Right atrium auricular region (tissue), 2 donors: ENCODE measurements around the gene CACFD1. TPM values are rescaled to one million over a fixed set of nuclear protein-coding genes. Genes with fewer than 3 reads are reported as not detected.

ENCODE experiments used
- DNase-seq: peaks from one replicate; pipeline ENCODE4 v3.0.0-alpha.2; 2019; ENCODE audit warnings: low spot score
- H3K27ac ChIP-seq, 2 donors: fragments of 200-600 bp; sonication (generic); 1 replicate in 1 of 2; 2 replicates in 1 of 2; pipeline ENCODE4 v1.5.1; 2016 to 2019
- H3K27me3 ChIP-seq, 2 donors: fragments of 200-600 bp; sonication (generic); one replicate each; pipeline versions ENCODE4 v1.5.1 to v1.6.0; 2017 to 2019
- H3K36me3 ChIP-seq: fragments of 200-600 bp; sonication (generic); one replicate; pipeline ENCODE4 v1.5.1; 2016
- H3K4me1 ChIP-seq, 2 donors: fragments of 200-600 bp; sonication (generic); one replicate each; pipeline versions ENCODE4 v1.5.1 to v1.6.0; 2017 to 2019
- H3K4me3 ChIP-seq, 2 donors: fragments of 200-600 bp; sonication (generic); 1 replicate in 1 of 2; 2 replicates in 1 of 2; pipeline ENCODE4 v1.5.1; 2017 to 2019; ENCODE audit warnings: mild to moderate bottlenecking in 1 of 2, moderate library complexity in 1 of 2
- H3K9me3 ChIP-seq, 2 donors: fragments of 200-600 bp; sonication (generic); one replicate each; pipeline ENCODE4 v1.5.1; 2019
- total RNA-seq, 2 donors: library from RNA; depleted of rRNA; stranded (reverse); fragments of >200 nt; gene quantifications; one replicate each; pipeline ENCODE4 v1.1.0, GENCODE V29; 2016
- TF ChIP-seq, protein P1 (sequence below), 2 donors: fragments of 200-600 bp; sonication (generic); IDR thresholded peaks; one replicate each; pipeline ENCODE4 v1.5.1; 2019; ENCODE audit warnings: antibody characterized with exemption in 2 of 2

Gene CACFD1
- total RNA-seq, 2 donors from 2014 or later = 11.9 to 12.4 TPM

DNA sequence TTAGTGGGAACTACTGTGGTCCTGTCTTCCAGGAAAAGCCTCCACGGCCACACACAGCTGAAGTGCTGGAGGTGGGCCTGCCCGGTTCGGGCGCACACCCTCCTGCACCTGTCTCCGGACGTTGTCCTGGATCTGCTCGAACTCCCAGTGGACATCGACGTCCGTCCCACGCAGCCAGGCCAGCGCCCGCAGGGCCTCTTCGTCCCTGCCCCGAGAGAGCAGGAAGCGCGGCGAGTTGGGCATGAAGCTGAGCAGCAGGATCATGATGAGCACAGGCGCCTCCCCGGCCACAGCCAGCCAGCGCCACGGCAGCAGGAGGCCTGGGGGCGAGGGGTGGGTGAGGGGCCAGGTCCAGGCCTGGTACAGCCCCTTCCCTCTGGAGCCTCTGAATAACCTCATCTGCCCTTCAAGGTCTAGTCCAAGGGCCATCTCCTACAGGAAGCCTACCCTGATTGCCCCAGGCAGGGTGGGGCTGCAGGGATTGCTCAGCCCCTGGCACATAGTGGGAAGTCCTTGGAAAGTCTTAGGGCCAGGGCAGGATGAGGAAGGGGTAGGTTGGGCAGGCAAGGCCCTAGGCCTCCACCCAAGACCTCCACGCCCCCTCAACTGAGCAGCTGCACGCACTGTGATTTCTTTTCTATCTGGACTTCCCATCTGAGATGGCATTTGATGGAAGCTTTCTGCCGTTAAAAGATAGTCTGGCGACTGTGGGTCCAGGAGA, 15.7 kb downstream of the CACFD1 start:
- TF ChIP-seq, protein P1, sequence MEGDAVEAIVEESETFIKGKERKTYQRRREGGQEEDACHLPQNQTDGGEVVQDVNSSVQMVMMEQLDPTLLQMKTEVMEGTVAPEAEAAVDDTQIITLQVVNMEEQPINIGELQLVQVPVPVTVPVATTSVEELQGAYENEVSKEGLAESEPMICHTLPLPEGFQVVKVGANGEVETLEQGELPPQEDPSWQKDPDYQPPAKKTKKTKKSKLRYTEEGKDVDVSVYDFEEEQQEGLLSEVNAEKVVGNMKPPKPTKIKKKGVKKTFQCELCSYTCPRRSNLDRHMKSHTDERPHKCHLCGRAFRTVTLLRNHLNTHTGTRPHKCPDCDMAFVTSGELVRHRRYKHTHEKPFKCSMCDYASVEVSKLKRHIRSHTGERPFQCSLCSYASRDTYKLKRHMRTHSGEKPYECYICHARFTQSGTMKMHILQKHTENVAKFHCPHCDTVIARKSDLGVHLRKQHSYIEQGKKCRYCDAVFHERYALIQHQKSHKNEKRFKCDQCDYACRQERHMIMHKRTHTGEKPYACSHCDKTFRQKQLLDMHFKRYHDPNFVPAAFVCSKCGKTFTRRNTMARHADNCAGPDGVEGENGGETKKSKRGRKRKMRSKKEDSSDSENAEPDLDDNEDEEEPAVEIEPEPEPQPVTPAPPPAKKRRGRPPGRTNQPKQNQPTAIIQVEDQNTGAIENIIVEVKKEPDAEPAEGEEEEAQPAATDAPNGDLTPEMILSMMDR (IDR thresholded peaks at IDR 0.05) = no peak
- no peak overlapping the region for H3K4me3 ChIP-seq
- no peaks in the 10 kb centered on the region for H3K27me3 ChIP-seq
- H3K36me3 ChIP-seq = peaks cover 9% of the 10 kb centered on the region
- no peaks in the 10 kb centered on the region for H3K9me3 ChIP-seq
- no peak overlapping the region for H3K27ac ChIP-seq
- DNase-seq = no peak
- peaks cover 0 to 20% of the 10 kb centered on the region in 2 donors for H3K4me1 ChIP-seq

DNA sequence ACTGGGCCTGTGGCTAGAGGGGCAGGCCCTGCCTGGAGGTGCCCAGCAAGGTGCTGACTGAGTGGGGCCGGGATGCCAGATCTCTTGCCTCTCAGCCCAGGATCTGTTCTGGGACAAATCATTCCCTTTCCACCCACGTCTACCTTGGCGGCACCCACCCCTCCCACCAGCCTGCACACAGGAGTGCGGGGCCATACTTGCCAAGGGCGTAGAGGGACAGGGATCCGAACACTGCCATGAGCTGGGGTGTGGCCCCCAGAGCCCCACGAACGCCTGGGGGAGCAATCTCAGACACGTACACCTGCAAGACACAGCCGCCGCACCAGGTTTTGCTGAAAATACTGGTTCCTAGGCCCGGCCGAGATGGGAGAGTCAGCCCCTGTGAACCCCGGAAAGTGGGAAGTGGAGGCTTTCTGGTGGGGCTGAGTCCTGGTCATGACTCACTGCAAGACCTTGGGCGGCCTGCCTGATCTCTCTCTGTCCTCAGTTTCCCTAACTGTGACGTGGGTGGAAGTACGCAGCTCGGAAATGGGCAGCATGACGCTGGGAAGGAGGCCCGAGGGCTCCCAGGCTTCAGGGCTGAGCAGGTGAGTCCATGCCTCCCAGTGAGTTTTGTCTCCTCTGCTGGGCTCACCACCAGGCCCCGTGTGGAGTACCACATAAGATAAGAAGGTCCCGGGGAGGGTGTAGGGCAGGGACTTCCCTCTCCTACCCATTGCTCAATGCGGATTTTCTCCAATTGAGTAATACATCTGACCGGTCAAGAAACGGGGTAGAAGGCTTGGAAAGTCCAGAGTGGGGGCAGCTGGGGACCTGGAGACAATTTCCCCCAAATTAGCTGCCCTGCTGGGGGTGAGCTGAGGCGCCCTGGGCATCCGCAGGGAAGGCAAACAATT, 16.5 kb downstream of the CACFD1 start:
- no peaks in the 10 kb centered on the region for H3K9me3 ChIP-seq
- peaks cover 9% of the 10 kb centered on the region for H3K36me3 ChIP-seq
- no peaks in the 10 kb centered on the region for H3K27me3 ChIP-seq
- H3K27ac ChIP-seq = no peak overlapping the region
- H3K4me1 ChIP-seq = peaks cover 0 to 20% of the 10 kb centered on the region in 2 donors
- DNase-seq = no peak
- no peak overlapping the region for H3K4me3 ChIP-seq
- TF ChIP-seq, protein P1 (IDR thresholded peaks at IDR 0.05) = no peak

DNA sequence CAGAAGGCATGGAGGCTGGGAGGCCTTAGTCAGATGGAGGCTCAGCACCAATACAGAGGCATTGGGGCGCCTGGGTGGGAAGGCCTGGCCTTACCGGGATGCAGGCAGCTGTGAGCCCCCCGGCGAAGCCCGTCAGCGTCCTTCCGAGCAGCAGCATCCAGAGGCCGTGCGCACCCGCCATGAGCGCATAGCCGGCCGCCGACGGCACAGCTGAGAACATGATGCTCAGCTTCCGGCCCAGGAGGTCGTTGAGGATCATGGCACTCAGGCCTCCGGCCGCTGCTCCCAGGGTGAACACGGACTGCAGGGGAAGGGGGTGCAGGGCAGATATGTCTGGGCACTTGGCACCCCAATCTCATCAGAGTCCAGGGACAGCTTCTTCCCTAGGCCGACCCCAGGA, 17.2 kb downstream of the CACFD1 start:
- H3K4me1 ChIP-seq = peaks cover 0 to 20% of the 10 kb centered on the region in 2 donors

DNA sequence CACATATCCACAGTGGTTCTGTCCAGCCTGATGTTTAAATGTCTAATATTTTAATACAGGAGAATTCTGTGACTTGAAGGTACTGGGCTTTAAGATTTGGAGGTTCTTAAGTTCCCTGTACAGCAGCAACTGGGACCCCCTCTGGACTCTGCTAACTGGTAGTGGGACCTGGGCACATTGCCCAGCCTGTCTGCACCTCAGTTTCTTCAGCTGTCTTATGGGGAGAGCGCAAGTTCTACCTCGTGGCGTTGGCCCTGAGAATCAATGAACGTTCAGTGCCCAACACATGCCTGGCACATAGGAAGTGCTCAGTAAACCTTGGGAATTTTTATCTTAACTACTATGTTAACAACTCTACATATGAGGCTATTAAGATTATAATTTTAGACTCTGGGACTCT, 17.7 kb downstream of the CACFD1 start:
- no peak overlapping the region for H3K27ac ChIP-seq
- H3K9me3 ChIP-seq = no peaks in the 10 kb centered on the region
- DNase-seq = no peak
- no peak overlapping the region for H3K4me3 ChIP-seq
- H3K4me1 ChIP-seq = peaks cover 0 to 20% of the 10 kb centered on the region in 2 donors
- no peaks in the 10 kb centered on the region for H3K27me3 ChIP-seq
- TF ChIP-seq, protein P1 (IDR thresholded peaks at IDR 0.05) = no peak
- H3K36me3 ChIP-seq = peaks cover 9% of the 10 kb centered on the region

More for the DNA sequence above, 17.2 kb downstream of the CACFD1 start:
- no peaks in the 10 kb centered on the region for H3K27me3 ChIP-seq
- no peaks in the 10 kb centered on the region for H3K9me3 ChIP-seq
- no peak overlapping the region for H3K27ac ChIP-seq
- TF ChIP-seq, protein P1 (IDR thresholded peaks at IDR 0.05) = no peak
- H3K36me3 ChIP-seq = peaks cover 9% of the 10 kb centered on the region
- no peak overlapping the region for H3K4me3 ChIP-seq
- no peak for DNase-seq

DNA sequence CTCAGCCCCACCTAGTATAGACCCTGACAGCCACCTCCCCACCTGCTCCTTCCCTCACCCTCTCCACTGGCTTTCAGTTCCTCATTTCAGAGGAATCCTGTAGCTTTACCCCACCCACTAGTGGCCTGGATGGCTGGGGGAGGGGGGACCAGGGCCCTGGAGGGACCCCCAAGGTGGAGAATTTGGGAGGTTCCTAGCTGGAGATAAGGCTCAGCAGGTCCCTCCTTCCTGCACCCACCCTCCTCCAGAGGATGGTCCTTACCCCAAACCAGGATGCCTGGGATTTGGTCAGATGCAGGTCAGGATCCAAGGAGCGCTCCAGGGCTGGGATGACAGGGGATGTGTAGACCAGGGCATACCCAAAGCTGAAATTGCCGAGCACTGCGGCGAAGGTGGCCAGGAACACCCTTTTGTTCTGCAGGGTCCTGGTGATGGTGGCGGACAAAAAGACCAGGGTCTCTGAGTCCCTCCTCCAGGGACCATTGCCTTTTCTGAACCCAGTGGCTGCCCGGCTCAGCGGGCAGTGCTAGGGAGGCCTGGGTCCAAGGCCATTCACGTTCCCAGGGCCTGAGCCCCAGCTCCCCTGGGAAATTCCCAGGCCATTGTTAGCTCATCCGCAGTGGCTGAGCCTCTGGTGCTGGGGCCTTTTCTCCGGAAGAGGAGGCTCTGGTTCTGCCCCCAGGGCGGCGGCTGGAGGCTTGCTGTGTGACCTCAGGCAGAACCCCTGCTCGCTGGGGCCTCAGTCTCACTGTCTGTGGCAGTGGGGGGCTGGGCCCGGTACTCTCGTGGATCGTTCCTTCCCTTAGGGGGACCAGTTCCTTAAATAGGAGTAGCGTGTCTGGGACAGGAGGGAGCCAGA, 18.4 kb downstream of the CACFD1 start:
- Histone ChIP-seq H3K4me3 (peak overlapping the region; percentile 57 to 60), H3K27ac (peak overlapping the region; percentile 64 to 76), H3K27me3 (no peaks in the 10 kb centered on the region), H3K9me3 (no peaks in the 10 kb centered on the region), H3K4me1 (peaks cover 0 to 20% of the 10 kb centered on the region in 2 donors), H3K36me3 (peaks cover 9% of the 10 kb centered on the region)
- TF ChIP-seq, protein P1 (IDR thresholded peaks at IDR 0.05) = no peak
- DNase-seq = no peak
